Jurkat, Clone E6-1 (cell line): ENCODE measurements around the gene SLC25A53.
"Not testable (repeated sequence)": the region's sequence is repeated elsewhere in the genome, so short reads cannot be mapped to it uniquely, and the experiment has no call there.

Source experiments
- DNase-seq: peaks from one replicate; pipeline ENCODE4 v3.0.0-alpha.2; 2011; ENCODE audit warnings: low read depth, low spot score
- H3K4me3 ChIP-seq: 2 replicates; pipeline ENCODE4 v1.5.1; 2011; ENCODE audit warnings: mild to moderate bottlenecking, low read length, control low read depth, moderate library complexity

Gene SLC25A53

DNA sequence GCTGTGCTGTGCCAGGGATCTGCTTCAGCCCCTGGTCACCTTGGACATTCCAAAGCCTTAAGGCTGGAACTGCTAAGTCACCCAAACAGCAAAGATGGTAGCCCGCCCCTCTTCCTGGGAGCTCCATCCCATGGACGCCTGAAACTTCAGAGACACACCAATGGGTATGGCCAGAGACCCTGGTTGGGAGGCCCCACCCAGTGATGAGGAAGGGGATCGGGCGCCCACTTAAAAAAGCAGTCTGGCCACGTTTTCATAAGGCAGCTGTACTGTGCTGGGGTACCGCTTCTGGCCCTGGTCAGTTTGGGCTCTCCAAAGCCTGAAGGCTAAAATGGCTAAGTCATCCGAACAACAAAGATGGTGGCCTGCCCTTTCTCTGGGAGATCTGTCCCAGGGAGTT lies 71.3 kb downstream of the SLC25A53 start:
- DNase-seq: no peak
- no peak overlapping the region for H3K4me3 ChIP-seq

DNA sequence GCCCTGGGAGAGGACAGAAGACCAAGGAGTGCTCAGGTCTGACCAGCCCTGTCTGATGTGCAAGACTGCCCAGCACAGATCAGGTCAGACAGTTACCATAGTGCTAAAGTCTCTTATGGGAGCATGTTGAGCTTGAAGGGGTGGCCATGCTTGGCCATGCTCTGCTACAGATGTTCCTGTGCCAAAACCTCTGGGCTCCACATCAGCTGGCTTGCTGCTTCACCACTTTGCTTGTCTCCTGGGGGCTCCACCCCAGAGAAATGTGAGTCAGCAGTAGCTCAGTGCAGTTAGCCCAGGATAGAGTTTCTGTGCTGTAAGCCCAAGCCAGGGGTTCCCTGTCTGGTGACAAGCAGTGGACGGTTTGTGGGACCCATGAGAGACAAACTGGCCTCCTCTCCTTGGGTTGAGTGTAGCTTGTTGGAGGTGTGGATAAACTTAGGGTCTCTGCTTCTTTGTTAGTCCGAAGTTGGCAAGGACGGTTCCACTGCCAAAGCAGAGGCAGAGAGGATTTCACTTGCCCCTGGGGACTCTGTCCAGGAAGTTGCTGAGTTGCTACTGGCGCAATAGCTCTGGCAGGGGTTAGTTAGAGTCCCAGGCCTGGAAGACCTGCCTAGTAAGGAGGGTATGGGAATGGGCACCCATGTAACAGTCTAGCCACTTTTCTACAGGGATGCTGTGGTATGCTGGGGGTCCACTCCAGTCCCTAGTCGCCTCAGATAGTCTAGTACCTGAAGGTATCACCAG lies 72.1 kb downstream of the SLC25A53 start:
- H3K4me3 ChIP-seq: no peak overlapping the region

DNA sequence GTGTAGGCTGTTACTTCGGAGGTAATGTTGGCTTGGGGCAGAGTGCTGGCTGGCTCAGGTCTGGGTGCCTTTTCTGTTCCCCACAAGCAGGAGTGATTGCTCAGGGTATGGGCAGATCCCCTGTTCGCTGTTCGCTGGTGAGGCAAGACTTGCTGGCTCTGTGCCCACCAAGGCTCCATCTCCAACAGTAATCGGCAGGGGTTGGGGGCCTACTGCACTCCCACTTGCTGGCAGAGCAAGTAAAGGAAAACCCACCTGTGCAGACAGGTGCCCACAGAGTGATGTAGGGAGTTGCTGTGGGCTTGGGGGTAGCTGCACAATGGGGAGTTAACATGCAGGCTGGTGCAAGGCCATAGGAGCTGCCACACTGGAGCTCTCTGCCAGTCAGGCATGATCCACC lies 72.7 kb downstream of the SLC25A53 start:
- no peak for DNase-seq
- no peak overlapping the region for H3K4me3 ChIP-seq

More for the DNA sequence above, 72.1 kb downstream of the SLC25A53 start:
- no peak for DNase-seq

DNA sequence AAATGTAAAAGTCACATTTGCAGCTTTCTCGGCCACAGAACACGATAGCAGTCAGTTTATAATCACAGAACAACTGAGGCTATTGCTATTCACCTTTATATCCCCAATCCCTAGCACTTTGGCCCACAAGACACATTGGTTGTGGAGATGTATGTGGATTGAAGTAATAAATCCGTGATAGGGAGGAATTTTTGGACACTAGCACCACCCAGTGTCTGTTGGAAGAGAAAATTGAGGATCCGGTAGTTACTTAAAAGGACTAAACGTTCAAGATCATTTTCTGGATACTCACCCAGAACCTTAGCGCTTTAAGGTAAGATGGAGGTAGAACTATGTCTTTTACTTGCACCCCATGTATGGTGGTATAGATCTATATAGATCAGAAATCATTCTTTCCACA lies 79.0 kb downstream of the SLC25A53 start:
- not testable (repeated sequence) for H3K4me3 ChIP-seq, DNase-seq

DNA sequence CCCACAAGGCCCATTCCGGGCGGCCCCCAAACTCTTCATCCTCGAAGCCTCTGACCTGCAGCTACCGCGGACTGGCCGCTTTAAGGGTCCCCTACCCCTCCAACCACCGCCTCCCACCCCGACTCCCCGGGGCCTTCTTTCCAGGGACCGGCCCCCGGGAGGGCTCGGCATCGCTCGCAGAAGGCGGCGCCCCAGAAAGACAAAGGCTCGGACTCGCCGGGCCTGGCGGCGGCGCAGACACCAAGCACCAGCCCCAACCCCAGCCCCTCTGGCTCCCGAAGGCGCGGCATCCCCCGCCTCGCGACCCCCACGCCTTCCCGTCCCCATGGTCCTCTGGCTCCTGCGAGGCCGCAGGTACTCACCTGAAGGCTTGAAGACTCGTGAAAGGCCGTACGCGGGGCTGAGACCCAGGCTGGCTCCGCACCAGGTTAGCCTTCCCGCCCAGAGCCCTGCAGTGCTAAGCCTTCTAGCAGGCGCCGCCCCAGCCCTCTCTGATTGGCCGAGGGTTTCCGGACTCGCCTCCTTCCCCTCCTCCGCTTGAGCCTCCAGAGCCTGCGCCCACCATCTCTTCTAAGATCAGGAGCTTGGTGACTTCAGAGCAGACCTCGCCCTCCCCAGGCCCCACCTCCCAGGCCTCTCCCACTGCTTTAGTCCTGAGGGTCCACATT lies 80.9 kb downstream of the SLC25A53 start, which contains the start of gene TMSB15C:
Gene TMSB15C (minus strand): TSS at position 459 of the 668 bp plus-strand sequence.
- not testable (repeated sequence) for H3K4me3 ChIP-seq, DNase-seq

DNA sequence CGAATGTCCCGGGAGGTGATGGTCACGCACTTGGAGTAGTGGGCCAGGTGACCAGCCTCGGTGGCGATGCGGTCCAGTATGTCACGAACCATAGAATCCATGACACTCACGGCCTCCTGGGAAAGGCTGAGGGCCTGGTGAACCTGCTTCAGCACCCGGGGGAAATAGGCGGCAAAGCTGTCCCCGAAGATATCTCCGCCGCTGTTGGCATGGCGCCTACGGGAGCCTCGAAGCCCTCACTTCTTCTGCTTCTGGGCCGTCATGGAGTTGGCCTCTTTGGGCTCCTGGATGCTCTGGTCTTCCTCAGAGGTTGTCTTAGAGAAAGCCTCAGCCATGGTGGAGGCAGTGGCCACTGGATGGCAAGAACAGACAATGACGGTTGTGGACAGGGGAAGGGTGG lies 94.2 kb downstream of the SLC25A53 start:
- H3K4me3 ChIP-seq, DNase-seq: not testable (repeated sequence)

DNA sequence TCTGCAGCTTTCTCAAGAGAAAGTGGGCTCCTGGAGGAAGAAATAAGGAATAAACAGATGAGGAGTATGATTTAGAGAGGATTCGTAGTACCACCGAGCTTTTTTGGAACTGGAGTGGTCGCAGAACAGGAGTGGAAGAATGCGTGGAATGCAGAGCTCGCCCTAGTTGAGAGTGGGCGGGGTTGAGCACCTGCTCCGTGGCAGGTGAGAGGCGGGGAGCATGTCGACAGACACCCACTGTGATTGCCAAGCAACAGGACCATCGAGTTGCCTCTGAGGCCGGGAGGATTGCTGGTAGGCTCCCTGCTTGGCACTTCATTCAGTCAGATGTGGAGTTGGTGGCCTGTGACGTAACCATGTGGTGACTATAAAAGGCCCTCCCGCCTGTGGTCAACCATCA lies 101.9 kb downstream of the SLC25A53 start:
- not testable (repeated sequence) for H3K4me3 ChIP-seq, DNase-seq
